Pancreas (tissue), 10 donors: Measurements from ENCODE around the gene KIF13A. TPM values are rescaled to one million over a fixed set of nuclear protein-coding genes. Genes with fewer than 3 reads are reported as not detected.
"Not testable (repeated sequence)": the region's sequence is repeated elsewhere in the genome, so short reads cannot be mapped to it uniquely, and the experiment has no call there.

ENCODE experiments used
- ATAC-seq, 4 donors: fragments of 200-7000 bp; cut with Tn5 transposase; one replicate each; pipeline versions ENCODE4 v1.8.0 to v1.9.1; 2020; ENCODE audit warnings: mild to moderate bottlenecking in 4 of 4, moderate library complexity in 4 of 4
- DNase-seq, 6 donors: peaks; one replicate each; pipeline ENCODE4 v3.0.0-alpha.2; 2020
- FAIRE-seq: peaks from 2 replicates; lab custom pipeline; 2012; peaks lifted over from hg19 to GRCh38; lab: Jason Lieb, UNC
- H3K27ac ChIP-seq, 4 donors: fragments of 200-600 bp; sonication (generic); 1 replicate in 3 of 4; 2 replicates in 1 of 4; pipeline versions ENCODE4 v1.5.0 to v1.8.0; 2020
- H3K27me3 ChIP-seq, 4 donors: fragments of 200-600 bp; one replicate each; pipeline ENCODE4 v1.8.0; 2021
- H3K36me3 ChIP-seq, 3 donors: fragments of 200-600 bp; sonication (generic) in 1 of 3; one replicate each; pipeline versions ENCODE4 v1.5.0 to v1.8.0; 2020 to 2021
- H3K4me1 ChIP-seq, 3 donors: fragments of 200-600 bp; one replicate each; pipeline ENCODE4 v1.8.0; 2021
- H3K4me3 ChIP-seq, 4 donors: fragments of 200-600 bp; sonication (generic) in 2 of 4; one replicate each; pipeline versions ENCODE4 v1.5.0 to v1.8.0; 2020 to 2021
- H3K9me3 ChIP-seq, 4 donors: fragments of 200-600 bp; one replicate each; pipeline ENCODE4 v1.8.0; 2021
- CTCF ChIP-seq, 4 donors: fragments of 200-600 bp; sonication (generic) in 3 of 4; IDR thresholded peaks; one replicate each; pipeline versions ENCODE4 v1.5.0 to v1.8.0; 2021; ENCODE audit warnings: antibody characterized with exemption in 4 of 4
- WGBS, 2 donors: extraction: QIAGEN DNeasy Blood & Tissue Kit; methylation state at CpG; one replicate each; pipeline ENCODE4 v1.1.7; 2013; 5-methylcytosine and 5-hydroxymethylcytosine counted together
- intact Hi-C, 3 donors: fragments of 100-400 bp; cut with DNase I; formaldehyde crosslinking; loops; one replicate each; pipeline versions ENCODE4 v1.11.1 to v1.14.2; 2022
- polyA plus RNA-seq, 2 donors: library from polyadenylated mRNA; stranded (reverse); fragments of 200-250 nt; gene quantifications; one replicate each; pipeline ENCODE4 v1.2.3, GENCODE V29; 2013
- total RNA-seq, 6 donors: library from RNA; stranded (reverse); fragmentation: NEBNext Ultra II Directional in 4 of 6; extraction: Animal tissue kit (Norgen Biotek cat#: 25700) in 4 of 6; gene quantifications; one replicate each; pipeline versions ENCODE4 v1.2.1 to v1.2.4, GENCODE V29; 2021 to 2023
- donor health status: healthy with polysubstance abuse.
- donor health status: DM: no; HTN: no; CAD: no; lungs with moderate emphysema.
- donor health status: DM: no; HTN: no; CAD: no.
- donor health status: control.
- donor health status: control.
- donor health status: Bipolar disorder and iron deficiency.
- donor health status: DM: yes; HTN: yes; CAD: no.
- donor health status: DM: no; HTN: no; CAD: no.
- donor health status: DM: no; HTN: no; CAD: no.
- donor health status: DM: yes; HTN: yes; CAD: no.

Gene KIF13A
- total and polyA plus RNA-seq, 8 donors, result 7.3 to 18.1 (median 12.5) TPM

- DNase-seq (no peak), ATAC-seq (no peak), FAIRE-seq (no peak)
- no peak overlapping the region for H3K27ac ChIP-seq
- H3K4me3 ChIP-seq, result no peak overlapping the region
- H3K36me3 ChIP-seq, result no peaks in the 10 kb centered on the region
- no peak for TF ChIP-seq CTCF (IDR thresholded peaks at IDR 0.05)
- intact Hi-C loops, result no loop called here
- no peaks in the 10 kb centered on the region for H3K9me3 ChIP-seq
- no peaks in the 10 kb centered on the region for H3K27me3 ChIP-seq
- WGBS, 2 donors, result 73 to 88% methylated on average over 3 of the region's 3 CpGs
- H3K4me1 ChIP-seq, result no peaks in the 10 kb centered on the region
Observed at GRCh38 chr6:17754254-17754653, 233.2 kb downstream of the KIF13A start.

- H3K36me3 ChIP-seq, H3K4me3 ChIP-seq, FAIRE-seq, H3K27ac ChIP-seq, H3K27me3 ChIP-seq, intact Hi-C loops, ATAC-seq, H3K4me1 ChIP-seq, H3K9me3 ChIP-seq: not testable (repeated sequence)
- WGBS, 2 donors, result 91 to 95% methylated on average over 30 to 35 of the region's 35 CpGs
- peak in 1 of 6 donors; percentile 44 for DNase-seq
Observed at GRCh38 chr6:17745324-17745723, 242.1 kb downstream of the KIF13A start.

DNA sequence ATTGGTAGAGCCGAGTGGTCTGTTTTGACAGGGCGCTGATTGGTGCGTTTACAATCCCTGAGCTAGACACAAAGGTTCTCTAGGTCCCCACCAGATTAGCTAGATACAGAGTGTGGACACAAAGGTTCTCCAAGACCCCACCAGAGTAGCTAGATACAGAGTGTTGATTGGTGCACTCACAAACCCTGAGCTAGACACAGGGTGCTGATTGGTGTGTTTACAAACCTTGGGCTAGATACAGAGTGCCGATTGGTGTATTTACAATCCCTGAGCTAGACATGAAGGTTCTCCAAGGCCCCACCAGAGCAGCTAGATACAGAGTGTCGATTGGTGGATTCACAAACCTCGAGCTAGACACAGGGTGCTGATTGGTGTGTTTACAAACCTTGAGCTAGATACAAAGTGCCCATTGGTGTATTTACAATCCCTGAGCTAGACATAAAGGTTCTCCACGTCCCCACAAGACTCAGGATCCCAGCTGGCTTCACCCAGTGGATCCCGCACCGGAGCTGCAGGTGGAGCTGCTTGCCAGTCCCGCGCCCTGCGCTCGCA is 242.6 kb downstream of the KIF13A start:
- H3K4me1 ChIP-seq, FAIRE-seq, intact Hi-C loops, H3K9me3 ChIP-seq, H3K27ac ChIP-seq, H3K4me3 ChIP-seq, H3K27me3 ChIP-seq, ATAC-seq, DNase-seq, H3K36me3 ChIP-seq: not testable (repeated sequence)
- WGBS, 2 donors, result 84 to 87% methylated on average over 11 to 13 of the region's 13 CpGs

GRCh38 chr6:17744019-17744756 is 243.2 kb downstream of the KIF13A start:
- Histone ChIP-seq H3K4me1 (no peaks in the 10 kb centered on the region), H3K36me3 (no peaks in the 10 kb centered on the region), H3K27me3 (no peaks in the 10 kb centered on the region), H3K9me3 (no peaks in the 10 kb centered on the region), H3K27ac (no peak overlapping the region), H3K4me3 (no peak overlapping the region)
- FAIRE-seq (no peak), DNase-seq (no peak), ATAC-seq (no peak)
- 57 to 64% methylated on average over 11 of the region's 11 CpGs for WGBS, 2 donors
- intact Hi-C loops, result no loop called here
- TF ChIP-seq CTCF (IDR thresholded peaks at IDR 0.05), result no peak

- intact Hi-C loops, result no loop called here
- Histone ChIP-seq H3K4me3 (no peak overlapping the region), H3K9me3 (no peaks in the 10 kb centered on the region), H3K27ac (no peak overlapping the region), H3K4me1 (no peaks in the 10 kb centered on the region), H3K27me3 (no peaks in the 10 kb centered on the region), H3K36me3 (no peaks in the 10 kb centered on the region)
- TF ChIP-seq CTCF (IDR thresholded peaks at IDR 0.05), result no peak
- no peak for ATAC-seq
- no peak for DNase-seq
- 67% methylated on average over 8 of the region's 8 CpGs for WGBS, 2 donors
- no peak for FAIRE-seq
Observed at GRCh38 chr6:17741507-17741906, 245.9 kb downstream of the KIF13A start.
